ENCODE results near the gene OR52D1. TPM values are rescaled to one million over a fixed set of nuclear protein-coding genes. Genes with fewer than 3 reads are reported as not detected.

OR52D1 gene
- total and polyA plus RNA-seq, 3 donors from 2014 or later: not detected

- no peak overlapping the region for H3K4me3 ChIP-seq
- no peak for DNase-seq
- no peaks in the 10 kb centered on the region for H3K27me3 ChIP-seq
- no peak for TF ChIP-seq POLR2A (IDR thresholded peaks at IDR 0.05)
- no peak for TF ChIP-seq CTCF (IDR thresholded peaks at IDR 0.05)
- 96 to 98% methylated on average over 6 to 13 of the region's 14 CpGs for WGBS, 2 donors
- H3K36me3 ChIP-seq (ENCODE audit: low read depth, missing control alignments): no peaks in the 10 kb centered on the region
- H3K27ac ChIP-seq: no peak overlapping the region
- intact Hi-C loops (cut with DNase I; ENCODE audit: low total_unique reads): no loop called here
- H3K4me1 ChIP-seq: no peaks in the 10 kb centered on the region
- H3K9me3 ChIP-seq: no peaks in the 10 kb centered on the region
These were observed 27.4 kb upstream of the OR52D1 start for GRCh38 chr11:5460983-5461621.

- intact Hi-C loops (cut with DNase I; ENCODE audit: low total_unique reads): no loop called here
- no peak for DNase-seq
- Histone ChIP-seq H3K27ac (no peak overlapping the region), H3K27me3 (no peaks in the 10 kb centered on the region), H3K36me3 (ENCODE audit: low read depth, missing control alignments) (no peaks in the 10 kb centered on the region), H3K4me3 (no peak overlapping the region), H3K4me1 (no peaks in the 10 kb centered on the region), H3K9me3 (no peaks in the 10 kb centered on the region)
- TF ChIP-seq CTCF (IDR thresholded peaks at IDR 0.05) (no peak), POLR2A (IDR thresholded peaks at IDR 0.05) (no peak)
- 67 to 80% methylated on average over 2 of the region's 2 CpGs for WGBS, 2 donors
These were observed 21.0 kb upstream of the OR52D1 start for GRCh38 chr11:5467527-5467926.

- H3K27me3 ChIP-seq: no peaks in the 10 kb centered on the region
- no peaks in the 10 kb centered on the region for H3K4me1 ChIP-seq
- H3K36me3 ChIP-seq (ENCODE audit: low read depth, missing control alignments): no peaks in the 10 kb centered on the region
- intact Hi-C loops (cut with DNase I; ENCODE audit: low total_unique reads): no loop called here
- no peaks in the 10 kb centered on the region for H3K9me3 ChIP-seq
- H3K27ac ChIP-seq: no peak overlapping the region
- no peak overlapping the region for H3K4me3 ChIP-seq
- no peak for TF ChIP-seq POLR2A (IDR thresholded peaks at IDR 0.05)
- no peak for TF ChIP-seq CTCF (IDR thresholded peaks at IDR 0.05)
- no peak for DNase-seq
These were observed 14.6 kb upstream of the OR52D1 start for GRCh38 chr11:5473921-5474320.

GRCh38 chr11:5476186-5476819 is 12.2 kb upstream of the OR52D1 start:
- intact Hi-C loops (cut with DNase I; ENCODE audit: low total_unique reads): no loop called here
- WGBS, 2 donors: 35 to 45% methylated on average over 2 of the region's 2 CpGs
- no peaks in the 10 kb centered on the region for H3K36me3 ChIP-seq (ENCODE audit: low read depth, missing control alignments)
- H3K4me3 ChIP-seq: no peak overlapping the region
- DNase-seq: peak; percentile 62
- H3K9me3 ChIP-seq: no peaks in the 10 kb centered on the region
- H3K4me1 ChIP-seq: no peaks in the 10 kb centered on the region
- no peaks in the 10 kb centered on the region for H3K27me3 ChIP-seq
- TF ChIP-seq CTCF (IDR thresholded peaks at IDR 0.05): peak; percentile 47 to 88 (median 61)
- TF ChIP-seq POLR2A (IDR thresholded peaks at IDR 0.05): no peak
- H3K27ac ChIP-seq: no peak overlapping the region

GRCh38 chr11:5486003-5486402 is 2.5 kb upstream of the OR52D1 start:
- peak overlapping the region in 1 of 2 donors; percentile 44 for H3K27ac ChIP-seq
- DNase-seq: no peak
- no peaks in the 10 kb centered on the region for H3K4me1 ChIP-seq
- 64 to 67% methylated on average over 3 of the region's 3 CpGs for WGBS, 2 donors
- intact Hi-C loops (cut with DNase I; ENCODE audit: low total_unique reads): no loop called here
- no peaks in the 10 kb centered on the region for H3K9me3 ChIP-seq
- H3K27me3 ChIP-seq: no peaks in the 10 kb centered on the region
- no peak overlapping the region for H3K4me3 ChIP-seq
- no peak for TF ChIP-seq CTCF (IDR thresholded peaks at IDR 0.05)
- no peak for TF ChIP-seq POLR2A (IDR thresholded peaks at IDR 0.05)
- H3K36me3 ChIP-seq (ENCODE audit: low read depth, missing control alignments): no peaks in the 10 kb centered on the region

All from testis (tissue), 3 donors.